HCEC 1CT (cell line): ENCODE results near the gene PAF1.

Experiments used
- DNase-seq: peaks from one replicate; pipeline ENCODE4 v3.0.0-alpha.2; 2017

Gene PAF1

DNA sequence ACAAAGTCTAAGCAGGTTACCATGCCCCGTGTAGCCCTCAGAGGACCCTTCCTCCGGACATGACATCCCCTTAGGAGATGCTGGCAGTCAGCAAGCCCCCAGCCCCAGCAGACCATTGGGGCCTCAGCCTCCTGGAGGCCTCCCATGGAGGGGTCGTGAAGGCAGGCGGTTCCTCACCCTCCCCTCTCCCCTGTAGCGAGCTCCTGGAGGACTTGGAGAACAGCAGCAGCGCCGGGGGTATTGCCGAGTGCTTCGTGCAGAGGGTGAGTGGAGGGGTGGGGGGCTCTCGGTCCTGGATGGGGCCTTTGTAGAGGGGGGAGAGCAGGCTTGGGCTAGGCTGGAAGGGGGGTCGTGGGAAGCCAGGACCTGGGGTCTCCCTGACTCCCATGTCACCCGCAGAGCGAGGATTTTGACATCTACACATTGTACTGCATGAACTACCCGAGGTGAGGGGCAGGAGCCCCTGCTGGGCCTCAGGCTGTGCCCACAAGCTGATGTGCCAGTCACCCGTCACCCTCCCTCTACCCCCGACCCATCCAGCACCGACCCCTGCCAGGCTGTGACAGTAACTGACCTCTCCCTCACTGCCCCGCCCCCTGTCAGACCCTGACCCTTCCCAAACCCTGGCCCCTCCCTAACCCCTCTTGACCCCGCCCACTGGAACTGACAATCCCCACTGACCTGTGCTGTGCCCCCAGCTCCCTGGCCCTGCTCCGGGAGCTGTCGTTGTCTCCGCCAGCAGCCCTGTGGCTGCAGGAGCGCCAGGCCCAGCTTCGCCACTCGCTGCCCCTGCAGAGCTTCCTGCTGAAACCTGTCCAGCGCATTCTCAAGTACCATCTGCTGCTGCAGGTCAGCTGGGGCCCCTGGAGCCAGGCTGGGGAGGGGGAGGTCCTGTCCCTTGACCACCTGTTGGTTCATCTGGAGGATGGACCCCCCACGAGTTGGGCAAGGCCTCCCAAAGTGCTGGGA is 25.5 kb upstream of the PAF1 start:
- no peak for DNase-seq

DNA sequence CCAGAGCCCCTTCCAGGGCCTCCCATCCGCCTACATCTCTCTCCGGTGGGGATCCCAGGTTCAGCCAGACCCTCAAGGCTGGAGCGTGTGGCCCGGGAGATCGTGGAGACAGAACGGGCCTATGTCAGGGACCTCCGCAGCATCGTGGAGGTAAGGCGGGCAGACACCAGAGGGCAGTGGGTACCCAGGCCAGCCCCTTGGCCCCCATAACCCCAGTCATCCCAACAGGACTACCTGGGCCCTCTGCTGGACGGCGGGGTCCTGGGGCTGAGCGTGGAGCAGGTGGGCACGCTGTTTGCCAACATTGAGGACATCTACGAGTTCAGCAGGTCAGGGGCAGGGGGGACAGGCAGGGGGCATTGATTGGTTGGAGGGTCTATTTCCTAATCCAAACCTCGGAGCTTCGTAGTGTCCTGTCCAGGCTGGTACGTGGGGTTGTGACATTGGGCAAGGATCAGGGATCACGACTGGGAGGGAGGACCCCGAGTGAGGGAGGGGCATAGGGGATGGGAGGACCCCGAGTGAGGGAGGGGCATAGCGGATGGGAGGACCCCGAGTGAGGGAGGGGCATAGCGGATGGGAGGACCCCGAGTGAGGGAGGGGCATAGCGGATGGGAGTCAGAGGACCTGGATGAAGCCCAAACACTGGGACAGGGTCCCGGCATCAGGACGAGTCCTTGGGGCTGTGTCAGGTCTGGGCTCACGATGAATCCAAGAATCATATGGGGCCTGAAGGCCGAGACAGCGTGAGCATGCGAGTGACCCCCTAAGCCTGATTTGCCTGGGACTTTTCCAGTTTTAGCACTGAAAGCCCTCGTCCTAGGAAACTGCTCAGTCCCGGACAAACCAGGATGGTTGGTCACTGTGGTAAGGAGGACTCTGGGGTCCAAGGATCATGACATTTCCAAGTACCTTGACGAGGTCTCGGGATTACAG is 24.5 kb upstream of the PAF1 start:
- no peak for DNase-seq

DNA sequence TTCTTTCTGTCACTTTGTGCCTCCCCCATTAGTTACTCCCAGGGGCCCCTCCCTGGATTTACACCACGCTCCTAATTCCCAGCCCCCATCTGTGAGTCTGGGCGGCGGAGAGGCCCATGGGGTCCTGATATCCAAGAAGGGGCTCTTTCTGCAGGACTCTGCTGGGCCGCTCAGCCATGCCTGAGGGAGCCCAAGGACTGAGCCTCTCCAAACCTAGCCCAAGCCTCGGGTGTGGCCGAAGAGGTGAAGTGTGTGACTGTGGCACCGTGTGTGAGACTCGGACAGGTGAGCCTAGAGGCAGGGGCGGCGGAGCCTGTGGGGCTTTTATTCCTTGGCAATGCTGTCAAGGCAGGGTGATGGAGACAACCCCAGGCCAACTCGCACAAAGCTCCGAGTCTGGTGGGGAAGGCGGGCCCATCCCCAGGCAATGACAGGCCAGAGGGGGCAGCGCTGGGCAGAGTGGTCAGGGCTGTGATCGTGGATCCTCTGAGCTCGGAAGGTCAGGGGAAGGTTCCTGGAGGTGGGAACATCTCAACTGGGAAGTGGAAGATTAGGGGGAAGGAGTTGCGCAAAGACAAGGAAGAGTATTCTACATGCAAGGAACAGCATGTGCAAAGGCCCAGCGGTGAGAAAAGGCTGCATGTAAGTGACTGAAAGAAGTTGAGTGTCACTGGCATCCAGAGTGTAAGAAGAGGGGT is 23.2 kb upstream of the PAF1 start:
- DNase-seq, result peak; percentile 30

DNA sequence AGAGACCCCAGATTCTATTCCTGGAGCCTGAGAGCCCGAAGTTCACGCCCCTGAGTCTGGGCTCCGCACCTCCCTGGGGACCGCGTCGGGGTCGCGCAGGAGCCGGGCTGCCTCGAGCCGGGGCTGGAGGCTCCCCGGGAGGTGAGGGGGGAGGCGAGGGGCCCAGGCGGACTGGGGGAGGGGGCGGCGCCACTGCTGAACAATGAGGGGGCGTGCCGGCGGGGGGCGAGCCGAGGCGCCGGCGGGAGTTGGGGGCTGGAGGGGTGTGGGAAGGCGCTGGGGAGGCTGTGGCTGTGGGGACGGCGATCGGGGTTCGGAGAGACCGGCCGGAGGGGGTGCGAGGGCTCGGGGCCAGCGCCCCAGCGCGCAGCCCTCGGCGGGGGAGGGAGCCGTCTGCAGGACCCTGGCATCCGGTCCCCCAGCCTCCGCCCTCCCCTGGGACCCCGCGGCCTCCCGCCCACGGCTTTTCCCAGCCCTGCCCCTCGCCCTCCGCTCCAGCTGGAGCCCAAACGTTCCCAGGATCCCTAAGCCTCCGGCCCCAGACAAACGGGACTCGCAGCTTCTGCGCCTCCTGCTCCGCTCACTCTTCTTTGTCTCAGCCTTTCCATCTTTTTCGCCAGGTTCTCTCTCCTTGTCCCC is 22.5 kb upstream of the PAF1 start:
- DNase-seq, result peak; percentile 50

DNA sequence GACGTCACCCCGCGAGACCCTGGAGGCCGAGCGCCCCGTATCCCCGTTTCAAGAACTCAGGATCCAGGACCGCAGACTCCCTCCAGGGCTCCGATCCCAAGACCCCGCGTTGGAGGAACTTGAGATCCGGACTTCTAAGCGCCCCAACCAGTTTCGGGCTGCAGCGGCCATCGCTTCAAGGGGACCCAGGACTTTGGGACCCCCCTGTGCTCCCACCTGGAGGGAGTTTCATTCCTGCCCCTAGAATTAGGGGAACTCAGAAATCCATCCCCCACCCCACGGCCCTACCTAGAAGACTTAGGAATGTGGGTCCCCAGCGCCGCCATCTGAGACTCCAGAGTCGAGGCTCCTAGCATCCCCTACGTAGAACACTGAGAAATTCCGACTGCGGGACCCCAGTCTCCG is 22.0 kb upstream of the PAF1 start:
- no peak for DNase-seq

DNA sequence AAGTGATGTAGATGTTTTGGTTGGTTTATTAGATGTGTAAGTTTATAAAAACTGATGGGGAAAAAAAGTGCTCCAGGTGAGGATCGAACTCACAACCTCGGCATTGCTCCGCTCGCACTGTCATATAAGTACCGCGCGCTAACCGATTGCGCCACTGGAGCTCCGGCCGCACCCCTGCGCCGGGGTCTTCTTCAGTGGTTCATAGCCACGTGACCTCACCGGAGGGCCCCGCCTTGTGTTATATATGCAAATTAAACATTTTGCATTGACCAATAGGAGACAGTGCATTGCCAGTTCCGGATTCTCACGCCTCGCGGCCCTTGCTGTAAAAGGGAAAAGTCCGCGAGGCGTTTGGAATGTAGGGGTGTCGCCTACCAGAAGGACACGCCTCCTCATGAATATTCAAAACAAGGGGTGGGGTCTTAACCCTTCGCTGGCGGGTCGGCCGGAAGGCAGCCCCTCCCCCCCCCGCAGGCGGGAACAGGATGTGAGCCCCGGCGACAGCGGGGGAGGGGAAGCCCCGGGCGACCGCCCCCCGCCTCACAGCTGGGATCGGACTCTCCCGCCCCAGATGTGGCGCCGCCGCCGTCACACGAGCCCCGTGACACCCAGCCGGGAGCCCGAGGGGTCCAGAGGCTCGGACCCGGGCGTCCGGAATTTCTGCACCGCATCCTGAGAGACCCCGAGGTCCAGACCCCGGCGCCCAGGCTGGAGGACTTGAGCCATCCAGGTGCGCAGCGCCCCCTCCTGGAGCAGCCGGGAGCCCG is 21.4 kb upstream of the PAF1 start, which contains the start of gene PLEKHG2:
TSS of gene PLEKHG2 (plus strand) at position 570 of the 767 bp plus-strand sequence. CDS start 1,418 bp downstream, outside the sequence.
- peak; percentile 100 for DNase-seq

DNA sequence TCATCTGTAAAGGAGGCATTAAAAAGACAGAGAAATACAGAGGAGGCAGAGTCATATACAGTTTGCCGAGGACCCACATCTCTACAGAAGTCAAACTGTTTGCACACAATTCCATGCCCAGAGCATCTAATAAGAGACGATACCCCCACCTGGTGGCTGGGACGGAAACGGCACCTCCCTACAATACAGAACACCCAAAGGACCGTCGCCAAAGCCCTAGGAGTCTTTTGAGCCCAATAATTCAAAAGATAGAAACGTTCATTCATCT is 20.9 kb upstream of the PAF1 start:
- peak; percentile 85 for DNase-seq

DNA sequence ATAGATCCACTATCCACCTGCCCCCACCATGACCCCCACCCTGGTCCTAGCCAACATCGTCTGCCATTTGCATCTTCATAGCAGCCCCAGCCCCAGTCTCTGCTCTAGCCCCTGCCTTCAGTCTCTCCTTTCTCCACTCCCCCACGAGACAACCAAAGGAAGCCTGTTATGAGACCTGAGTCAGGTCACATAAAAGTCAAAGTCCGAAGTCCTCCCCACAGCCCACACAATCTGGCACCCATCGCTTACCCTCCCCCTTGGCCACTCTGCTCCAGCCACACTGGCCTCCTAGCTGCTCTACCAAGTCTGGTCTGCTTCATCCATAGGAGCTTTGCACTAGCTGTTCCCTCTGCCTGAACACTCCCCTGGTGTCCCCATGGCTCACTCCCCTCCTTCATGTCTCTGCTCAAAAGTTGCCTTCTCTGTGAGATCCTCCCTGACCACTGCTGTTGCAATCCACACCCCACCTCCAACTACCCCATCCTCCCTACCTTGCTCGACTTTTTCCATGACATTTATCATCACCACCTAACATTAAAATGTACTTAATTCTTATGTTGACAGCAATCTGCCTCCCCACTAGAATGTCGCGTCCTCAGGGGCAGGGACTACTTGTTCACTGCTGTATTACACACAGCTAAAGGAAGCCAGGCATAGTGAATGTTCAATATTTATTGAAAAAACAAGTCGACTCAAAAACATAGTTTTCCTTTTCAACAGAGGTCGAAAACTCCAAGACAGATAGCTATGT is 20.4 kb upstream of the PAF1 start:
- DNase-seq, result peak; percentile 35

DNA sequence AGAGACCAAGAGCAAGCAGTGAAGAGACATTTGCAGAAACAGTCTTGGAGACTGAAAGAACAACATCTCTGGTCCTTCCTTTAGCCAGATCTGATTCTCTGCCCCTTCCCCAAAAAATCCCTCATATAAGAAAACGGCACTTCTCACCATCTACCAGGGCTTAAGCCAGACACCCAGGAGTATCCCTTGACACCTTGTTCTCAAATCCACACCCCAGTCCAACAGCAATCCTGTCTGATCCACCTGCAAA is 19.9 kb upstream of the PAF1 start:
- no peak for DNase-seq

DNA sequence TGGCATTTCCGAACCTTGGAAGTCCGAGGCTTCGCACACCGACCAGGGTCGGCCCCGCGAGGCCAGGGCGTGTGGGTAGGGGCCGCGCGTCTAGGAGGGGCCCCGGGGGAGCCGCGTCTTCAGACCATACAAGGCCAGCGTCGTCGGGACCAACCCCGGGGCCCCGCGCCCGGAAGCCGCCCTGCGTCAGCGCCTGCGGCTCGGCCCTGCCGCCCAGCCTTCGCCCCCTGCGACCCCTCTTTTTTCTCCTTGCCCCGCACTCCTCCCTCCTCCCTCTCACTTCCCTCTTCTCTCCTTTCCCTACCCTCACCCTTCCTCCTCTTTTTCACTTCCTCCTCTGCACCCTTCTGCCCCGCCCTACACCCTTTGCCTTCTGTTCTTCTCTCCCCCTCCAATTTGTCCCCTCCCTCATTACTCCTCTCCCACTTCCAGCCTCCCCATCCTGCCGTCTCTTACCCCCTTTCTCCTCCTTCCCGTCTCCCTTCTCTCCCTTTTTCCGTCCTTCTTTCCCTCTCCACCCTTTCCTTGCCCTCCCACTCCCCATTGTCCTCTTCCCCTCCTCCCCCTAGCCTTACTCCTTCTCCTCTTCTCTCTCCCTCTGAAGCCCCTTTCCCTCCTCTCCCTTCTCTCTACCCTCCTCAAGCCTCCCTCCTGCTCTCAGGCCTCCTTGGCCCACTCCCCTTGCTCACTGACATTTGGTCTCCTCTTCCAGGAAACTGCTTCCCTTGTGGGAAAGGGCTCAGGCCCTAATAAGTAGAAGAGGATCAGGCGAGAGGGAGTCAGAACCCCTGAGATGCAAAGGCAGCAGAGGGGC is 19.3 kb upstream of the PAF1 start:
- peak; percentile 70 for DNase-seq

DNA sequence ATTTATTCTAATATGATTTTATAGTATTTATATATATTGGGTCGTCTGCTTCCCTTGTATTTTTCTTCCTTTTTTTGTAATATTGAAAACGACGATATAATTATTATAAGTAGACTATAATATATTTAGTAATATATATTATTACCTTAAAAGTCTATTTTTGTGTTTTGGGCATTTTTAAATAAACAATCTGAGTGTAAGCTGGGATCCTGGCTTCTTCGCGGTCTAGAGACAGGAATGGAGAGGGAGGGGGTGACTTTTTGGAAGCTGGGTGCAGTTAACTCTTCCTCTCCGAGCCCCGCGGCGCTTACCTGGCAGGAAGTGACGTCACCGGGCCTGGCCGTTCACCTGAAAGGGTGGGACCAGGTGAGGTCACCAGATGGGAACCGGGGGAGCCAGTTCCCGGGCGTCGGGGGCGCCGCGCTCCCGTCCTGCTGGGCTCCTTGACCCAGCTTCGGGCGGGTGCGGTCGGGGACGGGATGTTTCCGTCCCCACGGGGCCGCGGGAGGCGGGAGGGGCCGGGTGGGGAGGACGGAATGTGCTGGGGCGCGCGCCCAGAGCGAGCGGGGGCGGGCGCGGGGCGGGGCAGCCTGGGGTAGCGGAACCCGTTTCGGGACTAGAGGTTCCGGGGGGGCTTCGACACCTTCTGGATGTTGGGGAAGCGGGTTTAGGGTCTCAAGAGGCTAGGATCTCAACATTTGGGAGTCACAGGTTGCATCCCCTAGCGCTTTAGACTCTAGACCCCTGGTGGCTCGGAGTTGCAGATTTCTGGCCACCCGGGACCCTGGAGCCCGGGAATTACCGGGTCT is 18.5 kb upstream of the PAF1 start:
- DNase-seq, result peak; percentile 76

DNA sequence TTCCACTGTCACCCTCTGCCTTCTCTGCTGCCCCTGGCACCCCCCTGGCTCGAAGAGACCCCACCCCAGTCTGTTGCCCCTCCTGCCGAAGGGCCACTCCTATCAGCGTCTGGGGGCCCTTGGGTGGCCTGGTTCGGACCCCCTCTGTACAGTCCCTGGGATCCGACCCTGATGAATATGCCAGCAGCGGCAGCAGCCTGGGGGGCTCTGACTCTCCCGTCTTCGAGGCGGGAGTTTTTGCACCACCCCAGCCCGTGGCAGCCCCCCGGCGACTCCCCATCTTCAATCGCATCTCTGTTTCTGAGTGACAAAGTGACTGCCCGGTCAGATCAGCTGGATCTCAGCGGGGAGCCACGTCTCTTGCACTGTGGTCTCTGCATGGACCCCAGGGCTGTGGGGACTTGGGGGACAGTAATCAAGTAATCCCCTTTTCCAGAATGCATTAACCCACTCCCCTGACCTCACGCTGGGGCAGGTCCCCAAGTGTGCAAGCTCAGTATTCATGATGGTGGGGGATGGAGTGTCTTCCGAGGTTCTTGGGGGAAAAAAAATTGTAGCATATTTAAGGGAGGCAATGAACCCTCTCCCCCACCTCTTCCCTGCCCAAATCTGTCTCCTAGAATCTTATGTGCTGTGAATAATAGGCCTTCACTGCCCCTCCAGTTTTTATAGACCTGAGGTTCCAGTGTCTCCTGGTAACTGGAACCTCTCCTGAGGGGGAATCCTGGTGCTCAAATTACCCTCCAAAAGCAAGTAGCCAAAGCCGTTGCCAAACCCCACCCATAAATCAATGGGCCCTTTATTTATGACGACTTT is 17.7 kb upstream of the PAF1 start:
- peak; percentile 66 for DNase-seq

DNA sequence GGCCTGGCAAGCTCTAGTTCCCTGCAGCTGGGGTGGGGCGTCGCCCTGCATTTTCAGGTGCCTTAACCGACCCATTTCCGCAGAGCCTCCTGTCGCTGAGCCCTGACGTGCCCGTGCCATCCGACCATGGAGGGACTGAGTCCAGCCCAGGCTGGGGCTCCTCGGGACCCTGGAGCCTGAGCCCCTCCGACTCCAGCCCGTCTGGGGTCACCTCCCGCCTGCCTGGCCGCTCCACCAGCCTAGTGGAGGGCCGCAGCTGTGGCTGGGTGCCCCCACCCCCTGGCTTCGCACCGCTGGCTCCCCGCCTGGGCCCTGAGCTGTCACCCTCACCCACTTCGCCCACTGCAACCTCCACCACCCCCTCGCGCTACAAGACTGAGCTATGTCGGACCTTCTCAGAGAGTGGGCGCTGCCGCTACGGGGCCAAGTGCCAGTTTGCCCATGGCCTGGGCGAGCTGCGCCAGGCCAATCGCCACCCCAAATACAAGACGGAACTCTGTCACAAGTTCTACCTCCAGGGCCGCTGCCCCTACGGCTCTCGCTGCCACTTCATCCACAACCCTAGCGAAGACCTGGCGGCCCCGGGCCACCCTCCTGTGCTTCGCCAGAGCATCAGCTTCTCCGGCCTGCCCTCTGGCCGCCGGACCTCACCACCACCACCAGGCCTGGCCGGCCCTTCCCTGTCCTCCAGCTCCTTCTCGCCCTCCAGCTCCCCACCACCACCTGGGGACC is 16.9 kb upstream of the PAF1 start:
- DNase-seq, result peak; percentile 34

DNA sequence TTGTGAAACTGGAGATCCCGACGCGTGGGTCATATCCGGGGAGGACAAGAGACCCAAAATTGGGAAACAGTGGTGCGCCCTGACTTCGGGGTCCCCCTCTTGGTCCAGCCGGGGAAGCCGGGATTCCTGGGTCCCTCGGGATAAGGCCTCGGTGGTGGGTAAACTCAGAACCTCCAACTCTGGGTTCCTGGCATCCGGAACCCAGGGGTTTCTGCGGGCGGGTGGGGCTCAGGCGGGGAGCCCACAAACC is 16.4 kb upstream of the PAF1 start:
- DNase-seq, result peak; percentile 44

DNA sequence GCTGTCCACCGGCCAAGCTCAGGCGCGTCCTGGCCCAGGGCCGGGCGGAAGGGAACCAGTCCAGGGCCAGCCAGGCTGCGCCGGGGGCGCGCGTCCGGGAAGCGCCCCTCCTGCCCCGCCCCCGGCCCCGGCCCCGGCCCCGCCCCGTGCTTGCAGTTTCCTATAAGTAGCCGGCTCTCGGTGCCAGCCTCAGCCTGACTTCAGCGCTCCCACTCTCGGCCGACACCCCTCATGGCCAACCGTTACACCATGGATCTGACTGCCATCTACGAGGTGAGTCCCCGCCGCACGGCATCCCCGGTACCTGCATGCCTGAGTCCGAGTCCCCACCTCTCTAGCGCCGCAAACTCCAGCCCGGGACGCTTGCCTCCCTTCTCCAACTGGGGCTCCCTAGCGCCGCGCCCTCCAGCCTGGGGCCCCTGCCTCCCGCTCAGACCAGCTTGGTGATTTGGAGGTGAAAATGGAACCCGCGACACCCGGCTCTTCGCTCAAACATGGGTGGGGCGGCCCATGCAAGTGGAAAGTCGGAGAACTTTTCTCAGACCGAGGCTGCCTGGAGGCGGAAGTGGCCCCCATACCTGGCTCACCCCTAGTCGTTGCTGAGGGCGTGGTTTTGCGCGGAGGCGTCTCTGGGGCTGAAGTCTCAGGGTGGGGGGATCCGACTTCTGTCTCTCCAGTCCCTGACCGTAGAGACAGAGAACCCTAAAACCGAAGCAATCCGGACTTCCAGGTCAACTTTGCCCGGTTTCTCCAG is 15.9 kb upstream of the PAF1 start, which contains the start of gene ZFP36:
TSS of gene ZFP36 (plus strand) at position 192 of the 754 bp plus-strand sequence. CDS start at position 250, 58 bp downstream.
- DNase-seq, result peak; percentile 89

DNA sequence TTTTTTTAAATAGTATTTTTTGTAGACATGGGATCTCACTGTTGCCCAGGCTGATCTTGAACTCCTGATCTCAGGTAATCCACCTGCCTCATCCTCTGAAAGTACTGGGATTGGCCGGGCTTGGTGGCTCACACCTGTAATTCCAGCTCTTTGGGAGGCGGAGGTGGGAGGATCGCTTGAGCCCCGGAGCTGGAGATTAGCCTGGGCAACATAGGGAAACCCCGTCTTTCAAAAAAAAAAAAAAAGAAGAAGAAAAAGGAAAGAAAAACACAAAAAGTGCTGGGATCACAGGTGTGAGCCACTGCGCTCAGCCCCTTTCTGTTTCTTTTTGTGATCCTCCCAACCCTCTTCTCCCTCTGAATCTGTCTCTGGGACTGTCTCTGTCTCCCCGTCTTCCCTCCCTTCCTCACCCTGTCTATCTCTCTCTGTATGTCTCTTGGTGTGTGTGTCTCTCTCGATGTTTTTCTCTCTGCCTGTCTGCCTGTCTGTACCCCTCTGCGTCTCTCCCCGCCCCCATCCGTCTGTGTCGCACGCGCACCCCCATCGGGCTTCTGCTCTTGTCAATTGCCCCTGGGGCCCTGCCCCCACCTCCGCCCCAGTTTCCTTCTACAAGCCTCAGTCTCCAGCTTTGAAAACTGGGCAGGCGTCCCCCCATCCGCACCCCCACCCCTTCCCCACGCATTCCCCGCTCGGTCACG is 15.2 kb upstream of the PAF1 start:
- DNase-seq, result peak; percentile 36
